ENCODE measurements around the gene BAHCC1. TPM values are rescaled to one million over a fixed set of nuclear protein-coding genes. Genes with fewer than 3 reads are reported as not detected.
"Not testable (repeated sequence)": the region's sequence is repeated elsewhere in the genome, so short reads cannot be mapped to it uniquely, and the experiment has no call there.

The BAHCC1 gene
- total RNA-seq, 2 donors from 2014 or later = 0.02 to 0.14 TPM

DNA sequence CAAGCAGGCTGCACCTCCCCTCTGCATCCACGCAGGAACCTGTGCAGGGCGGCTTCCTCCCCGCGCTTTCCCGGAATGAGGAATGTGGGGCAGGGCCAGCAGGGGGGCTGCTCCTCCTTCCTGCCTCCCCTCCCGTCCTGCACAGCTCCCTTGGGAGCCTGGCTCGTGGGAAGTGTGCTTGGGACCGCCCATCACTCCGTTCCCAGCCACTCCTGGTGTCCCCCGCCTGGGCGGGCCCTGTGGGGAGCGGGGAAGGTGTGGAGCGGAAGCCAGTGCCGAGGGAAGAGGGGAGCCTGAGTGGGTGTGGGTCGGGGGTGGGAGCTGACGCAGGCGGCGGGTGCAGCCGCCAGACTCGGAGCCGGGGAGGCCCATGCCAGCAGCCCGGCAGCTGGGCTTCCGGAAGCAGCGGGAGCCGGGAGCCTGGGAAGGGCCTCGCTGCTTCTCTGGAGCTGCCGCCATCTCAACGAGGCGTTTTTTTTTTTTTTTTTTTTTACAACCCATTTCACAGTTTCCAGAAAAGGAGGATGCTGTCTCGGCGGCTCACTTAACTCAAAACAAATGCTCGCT, 24.1 kb downstream of the BAHCC1 start:
- ATAC-seq (replicated peaks in 1 of 2) (no peak), DNase-seq (no peak)
- H3K9me3 Mint-ChIP-seq = peaks cover 0 to 2% of the 10 kb centered on the region in 2 donors
- H3K27me3 Mint-ChIP-seq (ENCODE audit: low read depth) = no peaks in the 10 kb centered on the region
- no peaks in the 10 kb centered on the region for H3K4me1 Mint-ChIP-seq (ENCODE audit: low read depth)
- no peak overlapping the region for H3K4me3 Mint-ChIP-seq
- no peak overlapping the region for H3K27ac Mint-ChIP-seq
- H3K36me3 Mint-ChIP-seq (ENCODE audit: insufficient read depth in 2 of 2) = no peaks in the 10 kb centered on the region

DNA sequence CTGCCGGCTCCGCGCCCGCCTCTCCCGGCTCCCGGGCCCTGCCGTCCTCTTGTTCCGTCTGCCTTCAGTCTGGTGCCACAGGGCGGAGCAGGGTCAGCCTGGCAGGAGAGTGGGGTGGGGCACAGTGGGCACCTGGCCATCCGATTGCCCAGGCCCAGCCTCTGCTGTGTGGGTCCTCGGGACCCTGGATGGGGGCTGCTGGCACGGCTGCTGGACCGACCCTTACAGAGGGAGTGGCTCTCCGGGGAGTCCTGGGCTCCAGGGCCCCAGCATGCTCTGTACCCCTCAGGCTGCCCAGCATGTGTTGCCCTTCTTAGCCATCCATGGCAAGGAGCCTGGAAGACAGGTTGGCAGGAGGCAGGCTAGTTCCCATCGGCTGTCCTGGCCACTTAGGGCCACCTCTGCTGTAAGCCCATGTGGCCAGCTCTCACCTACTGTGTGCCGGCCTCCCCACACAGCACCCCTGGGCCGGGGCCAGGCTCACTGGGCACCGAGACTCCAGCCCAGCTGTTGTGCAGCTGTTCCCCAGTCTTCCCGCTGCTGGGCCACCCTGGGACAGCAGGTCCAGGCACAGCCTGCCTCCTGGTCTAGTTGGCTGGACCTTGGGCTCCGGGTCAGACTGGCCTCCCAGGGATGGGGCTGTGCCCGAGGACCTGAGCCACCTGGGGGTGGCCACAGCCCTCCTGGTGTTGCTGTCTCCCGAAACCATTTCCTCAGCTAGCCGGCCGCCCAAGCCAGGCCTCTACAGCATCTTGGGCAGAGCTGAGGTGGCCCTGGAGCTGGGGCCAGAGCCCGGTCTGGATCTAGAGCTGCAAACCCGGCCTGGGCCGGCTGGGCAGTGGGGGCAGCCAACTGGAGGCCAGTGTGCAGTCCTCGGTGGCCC, 24.9 kb downstream of the BAHCC1 start:
- no peak for DNase-seq

DNA sequence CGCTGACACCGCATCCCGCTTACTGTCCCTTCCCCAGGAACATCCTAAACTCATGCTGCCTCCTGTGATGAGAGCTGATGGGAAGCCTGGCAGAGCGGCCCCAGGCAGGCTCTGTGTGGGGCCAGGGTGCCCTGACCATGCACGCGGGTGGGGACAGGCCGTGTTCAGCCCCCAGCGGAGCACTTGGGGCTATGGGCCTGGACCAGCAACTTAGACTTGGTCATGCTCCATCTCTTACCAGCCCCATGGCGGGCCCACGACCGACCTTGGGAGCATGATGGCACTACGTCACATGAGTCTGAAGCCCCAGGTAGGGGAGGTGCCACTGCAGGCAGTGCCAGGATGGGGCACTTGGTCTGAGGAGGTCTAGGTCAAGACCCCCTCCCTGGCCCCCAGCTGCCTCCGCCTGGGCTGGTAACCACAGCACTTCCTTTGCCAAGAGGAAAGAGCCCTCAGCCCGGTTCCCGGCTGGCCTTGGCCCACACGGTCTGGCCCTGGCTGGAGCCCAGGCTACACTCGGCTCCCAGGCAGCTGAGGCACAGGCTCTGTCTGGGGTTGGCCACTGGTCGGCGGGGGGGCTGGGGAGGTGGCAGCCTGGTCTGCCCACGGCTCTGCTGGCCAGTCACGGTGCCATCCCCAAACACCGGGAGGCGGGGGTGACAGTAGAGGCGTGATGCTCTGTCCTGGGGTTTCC, 25.7 kb downstream of the BAHCC1 start:
- H3K4me3 Mint-ChIP-seq = no peak overlapping the region
- ATAC-seq (replicated peaks in 1 of 2) (no peak), DNase-seq (no peak)
- no peaks in the 10 kb centered on the region for H3K4me1 Mint-ChIP-seq (ENCODE audit: low read depth)
- no peaks in the 10 kb centered on the region for H3K27me3 Mint-ChIP-seq (ENCODE audit: low read depth)
- no peak overlapping the region for H3K27ac Mint-ChIP-seq
- peaks cover 0 to 2% of the 10 kb centered on the region in 2 donors for H3K9me3 Mint-ChIP-seq
- H3K36me3 Mint-ChIP-seq (ENCODE audit: insufficient read depth in 2 of 2) = no peaks in the 10 kb centered on the region

More for the DNA sequence above, 24.9 kb downstream of the BAHCC1 start:
- no peaks in the 10 kb centered on the region for H3K36me3 Mint-ChIP-seq (ENCODE audit: insufficient read depth in 2 of 2)
- no peak for ATAC-seq (replicated peaks in 1 of 2)
- peaks cover 0 to 2% of the 10 kb centered on the region in 2 donors for H3K9me3 Mint-ChIP-seq
- H3K4me3 Mint-ChIP-seq = no peak overlapping the region
- no peak overlapping the region for H3K27ac Mint-ChIP-seq
- H3K27me3 Mint-ChIP-seq (ENCODE audit: low read depth) = no peaks in the 10 kb centered on the region
- H3K4me1 Mint-ChIP-seq (ENCODE audit: low read depth) = no peaks in the 10 kb centered on the region

DNA sequence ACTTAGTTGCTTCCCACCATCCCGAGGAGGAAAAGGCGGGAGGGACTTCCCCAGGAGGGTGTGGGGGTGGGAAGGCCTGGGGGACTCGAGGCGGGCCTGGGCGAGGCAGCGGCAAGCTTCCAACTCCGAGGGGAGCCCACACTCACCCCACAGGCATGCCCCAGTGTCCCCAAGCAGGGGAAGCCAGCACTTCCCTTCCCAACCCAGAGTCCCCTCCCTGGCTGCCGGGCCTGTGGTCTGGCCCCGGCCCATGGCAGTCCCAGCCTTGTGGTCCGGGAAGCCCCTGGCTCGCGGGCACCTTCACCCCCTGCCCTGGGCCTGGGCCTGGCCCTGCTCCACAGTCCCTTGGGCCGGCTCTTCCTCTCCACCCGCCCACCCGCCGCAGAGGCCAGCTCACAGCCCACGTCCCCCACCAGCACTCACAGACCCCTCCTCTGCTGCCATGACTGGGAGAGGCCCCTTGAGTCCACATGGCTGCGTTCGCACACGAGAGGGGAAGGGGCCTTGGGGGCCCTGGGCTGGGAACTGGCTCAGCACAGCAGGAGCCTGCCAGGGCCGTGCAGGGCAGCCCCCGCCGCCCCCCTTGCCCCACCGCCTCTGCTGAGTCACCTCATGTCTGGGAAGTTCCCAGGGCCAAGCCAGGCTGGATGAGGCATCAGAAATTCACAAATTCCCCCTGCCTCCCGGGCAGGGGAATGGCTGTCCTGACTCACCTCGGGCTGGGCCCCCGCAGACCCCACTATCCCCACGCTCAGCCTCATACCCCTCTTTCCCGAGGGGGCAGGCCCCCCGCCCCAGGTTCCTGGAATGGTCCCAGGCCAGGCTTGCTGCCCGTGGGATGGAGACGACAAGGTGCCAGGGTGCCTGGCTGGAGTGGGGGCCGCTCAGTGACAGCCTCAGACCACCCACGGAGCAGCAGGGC, 27.8 kb downstream of the BAHCC1 start:
- ATAC-seq (replicated peaks in 1 of 2) (no peak), DNase-seq (no peak)
- Mint-ChIP-seq H3K27ac (no peak overlapping the region), H3K4me3 (no peak overlapping the region), H3K9me3 (no peaks in the 10 kb centered on the region), H3K36me3 (ENCODE audit: insufficient read depth in 2 of 2) (no peaks in the 10 kb centered on the region), H3K4me1 (ENCODE audit: low read depth) (peaks cover 4% of the 10 kb centered on the region), H3K27me3 (ENCODE audit: low read depth) (peaks cover 7% of the 10 kb centered on the region)

DNA sequence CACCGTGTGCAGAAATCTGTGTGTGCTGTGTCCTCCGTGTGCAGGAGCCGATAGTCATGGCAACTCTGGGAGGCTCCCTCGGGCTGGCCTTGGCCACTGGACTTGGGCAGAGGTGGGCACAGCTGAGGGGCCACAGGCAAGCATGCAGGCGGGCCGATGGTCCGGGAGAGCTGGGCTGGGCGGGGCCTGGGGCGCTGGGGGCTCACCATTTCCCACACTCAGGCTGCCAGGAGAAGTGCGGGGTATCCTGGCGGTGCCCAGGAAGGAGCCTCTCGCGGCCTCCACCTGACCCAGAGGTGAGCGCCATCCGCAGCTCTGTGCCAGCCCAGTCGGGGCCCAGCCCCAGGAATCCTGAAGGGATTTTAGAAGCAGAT, 28.4 kb downstream of the BAHCC1 start:
- Mint-ChIP-seq H3K4me3 (no peak overlapping the region), H3K36me3 (ENCODE audit: insufficient read depth in 2 of 2) (no peaks in the 10 kb centered on the region), H3K27ac (no peak overlapping the region), H3K27me3 (ENCODE audit: low read depth) (peaks cover 7% of the 10 kb centered on the region), H3K4me1 (ENCODE audit: low read depth) (peaks cover 4% of the 10 kb centered on the region), H3K9me3 (no peaks in the 10 kb centered on the region)
- ATAC-seq (replicated peaks in 1 of 2) = no peak
- no peak for DNase-seq

GRCh38 chr17:81424151-81425017, 29.1 kb downstream of the BAHCC1 start:
- no peak overlapping the region for H3K4me3 Mint-ChIP-seq
- peaks cover 4% of the 10 kb centered on the region for H3K4me1 Mint-ChIP-seq (ENCODE audit: low read depth)
- ATAC-seq (replicated peaks in 1 of 2) = no peak

GRCh38 chr17:81425041-81425440, 29.8 kb downstream of the BAHCC1 start:
- H3K27ac Mint-ChIP-seq; ATAC-seq (replicated peaks in 1 of 2); H3K36me3 Mint-ChIP-seq (ENCODE audit: insufficient read depth in 2 of 2); H3K27me3 Mint-ChIP-seq (ENCODE audit: low read depth); H3K4me1 Mint-ChIP-seq (ENCODE audit: low read depth); H3K9me3 Mint-ChIP-seq; H3K4me3 Mint-ChIP-seq; DNase-seq: not testable (repeated sequence)

More at GRCh38 chr17:81424151-81425017, 29.1 kb downstream of the BAHCC1 start:
- Mint-ChIP-seq H3K27ac (no peak overlapping the region), H3K9me3 (no peaks in the 10 kb centered on the region), H3K27me3 (ENCODE audit: low read depth) (peaks cover 7% of the 10 kb centered on the region), H3K36me3 (ENCODE audit: insufficient read depth in 2 of 2) (no peaks in the 10 kb centered on the region)
- DNase-seq = no peak

DNA sequence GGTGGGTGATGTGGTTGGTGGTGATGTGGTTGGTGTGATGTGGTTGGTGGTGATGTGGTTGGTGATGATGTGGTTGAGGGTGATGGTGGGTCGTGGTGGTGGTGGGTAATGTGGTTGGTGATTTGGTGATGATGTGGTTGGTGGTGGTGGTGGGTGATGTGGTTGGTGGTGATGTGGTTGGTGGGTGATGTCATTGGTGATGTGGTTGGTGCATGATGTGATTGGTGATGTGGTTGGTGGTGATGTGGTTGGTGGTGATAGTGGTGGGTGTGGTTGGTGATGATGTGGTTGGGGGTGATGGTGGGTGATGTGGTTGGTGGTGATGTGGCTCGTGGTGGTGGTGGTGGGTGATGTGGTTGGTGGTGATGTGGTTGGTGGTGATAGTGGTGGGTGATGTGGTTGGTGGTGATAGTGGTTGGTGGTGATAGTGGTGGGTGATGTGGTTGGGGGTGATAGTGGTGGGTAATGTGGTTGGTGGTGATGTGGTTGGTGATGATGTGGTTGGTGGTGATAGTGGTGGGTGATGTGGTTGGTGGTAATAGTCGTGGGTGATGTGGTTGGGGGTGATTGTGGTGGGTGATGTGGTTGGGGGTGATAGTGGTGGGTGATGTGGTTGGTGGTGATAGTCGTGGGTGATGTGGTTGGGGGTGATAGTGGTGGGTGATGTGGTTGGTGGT, 30.6 kb downstream of the BAHCC1 start:
- DNase-seq; ATAC-seq (replicated peaks in 1 of 2): not testable (repeated sequence)

DNA sequence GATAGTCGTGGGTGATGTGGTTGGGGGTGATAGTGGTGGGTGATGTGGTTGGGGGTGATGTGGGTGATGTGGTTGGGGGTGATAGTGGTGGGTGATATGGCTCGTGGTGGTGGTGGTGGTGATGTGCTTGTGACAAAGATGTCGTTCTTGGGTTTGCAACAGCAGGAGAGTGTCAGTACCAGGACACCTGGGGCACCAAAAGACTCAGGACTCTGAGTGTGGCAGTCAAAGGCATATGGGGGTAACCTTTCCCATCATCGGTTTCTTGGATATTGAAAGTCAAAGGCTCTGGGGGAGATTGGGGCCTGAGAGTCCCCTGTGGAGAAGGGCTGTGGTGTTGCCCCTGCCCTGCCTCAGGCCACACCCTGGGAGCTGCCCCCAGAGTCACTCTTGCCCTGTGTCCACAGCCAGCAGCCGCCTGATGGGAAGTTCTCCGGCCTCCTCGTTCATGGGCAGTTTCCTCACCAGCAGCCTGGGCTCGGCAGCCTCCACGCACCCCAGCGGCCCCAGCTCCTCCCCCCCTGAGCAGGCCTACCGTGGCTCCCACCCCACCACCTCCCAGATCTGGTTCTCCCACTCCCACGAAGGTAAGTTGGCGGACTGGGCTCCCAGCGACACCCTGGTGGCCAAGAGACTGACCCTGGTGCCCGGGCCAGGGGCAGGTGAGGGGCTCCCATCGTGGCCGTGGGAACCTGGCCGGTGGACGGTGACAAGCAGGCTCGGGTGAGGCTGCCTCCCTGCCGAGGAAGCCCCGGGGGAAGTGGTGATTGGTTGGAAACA, 31.3 kb downstream of the BAHCC1 start:
- Mint-ChIP-seq H3K4me1 (ENCODE audit: low read depth) (peaks cover 4% of the 10 kb centered on the region), H3K27ac (no peak overlapping the region), H3K9me3 (no peaks in the 10 kb centered on the region), H3K27me3 (ENCODE audit: low read depth) (peaks cover 7% of the 10 kb centered on the region), H3K4me3 (no peak overlapping the region), H3K36me3 (ENCODE audit: insufficient read depth in 2 of 2) (no peaks in the 10 kb centered on the region)
- no peak for DNase-seq
- ATAC-seq (replicated peaks in 1 of 2) = no peak

More for the DNA sequence above, 30.6 kb downstream of the BAHCC1 start:
- H3K4me3 Mint-ChIP-seq; H3K27ac Mint-ChIP-seq; H3K4me1 Mint-ChIP-seq (ENCODE audit: low read depth); H3K9me3 Mint-ChIP-seq; H3K36me3 Mint-ChIP-seq (ENCODE audit: insufficient read depth in 2 of 2); H3K27me3 Mint-ChIP-seq (ENCODE audit: low read depth): not testable (repeated sequence)

GRCh38 chr17:81427173-81428120, 32.2 kb downstream of the BAHCC1 start:
- DNase-seq (no peak), ATAC-seq (replicated peaks in 1 of 2) (peak in 1 of 2 donors; percentile 7)
- Mint-ChIP-seq H3K9me3 (no peaks in the 10 kb centered on the region), H3K4me1 (ENCODE audit: low read depth) (peaks cover 4% of the 10 kb centered on the region), H3K27ac (no peak overlapping the region), H3K4me3 (no peak overlapping the region), H3K27me3 (ENCODE audit: low read depth) (peaks cover 7% of the 10 kb centered on the region), H3K36me3 (ENCODE audit: insufficient read depth in 2 of 2) (no peaks in the 10 kb centered on the region)
